Subcutaneous adipose tissue (tissue), 4 donors: Measurements from ENCODE around the gene RFWD3. TPM values are rescaled to one million over a fixed set of nuclear protein-coding genes. Genes with fewer than 3 reads are reported as not detected.

Source experiments
- CTCF ChIP-seq: fragments of 450-650 bp; IDR thresholded peaks from one replicate; pipeline ENCODE4 v1.5.1; 2016; ENCODE audit warnings: low read depth, mild to moderate bottlenecking, control low read depth, antibody characterized with exemption, moderate library complexity
- total RNA-seq, 4 donors: library from RNA; depleted of rRNA; stranded (reverse); fragments of >200 nt; gene quantifications; one replicate each; pipeline ENCODE4 v1.1.0, GENCODE V29; 2016

The RFWD3 gene
- total RNA-seq, 4 donors from 2014 or later, result 10.8 to 23.5 (median 14.1) TPM

GRCh38 chr16:74583926-74584666, 82.6 kb downstream of the RFWD3 start:
- TF ChIP-seq CTCF, result no peak

GRCh38 chr16:74582970-74583369, 83.7 kb downstream of the RFWD3 start:
- no peak for TF ChIP-seq CTCF

- TF ChIP-seq CTCF, result no peak
These were observed 85.8 kb downstream of the RFWD3 start for GRCh38 chr16:74580833-74581232.

- no peak for TF ChIP-seq CTCF
These were observed 87.8 kb downstream of the RFWD3 start for GRCh38 chr16:74578838-74579237.

GRCh38 chr16:74578433-74578832, 88.2 kb downstream of the RFWD3 start:
- TF ChIP-seq CTCF, result no peak

- no peak for TF ChIP-seq CTCF
These were observed 88.8 kb downstream of the RFWD3 start for GRCh38 chr16:74577882-74578366.

GRCh38 chr16:74575807-74576643, 90.7 kb downstream of the RFWD3 start:
- no peak for TF ChIP-seq CTCF
